AG09319 (cell line): ENCODE measurements around the gene ZNF45.

Experiments
- DNase-seq: peaks from one replicate; pipeline ENCODE4 v3.0.0-alpha.2; 2010; ENCODE audit warnings: low read depth; ENCODE audit errors: extremely low read depth
- TF ChIP-seq, protein P1 (sequence below): IDR thresholded peaks from 2 replicates; pipeline ENCODE4 v1.5.1; 2011; ENCODE audit warnings: low read depth, mild to moderate bottlenecking, inconsistent platforms, low read length, moderate library complexity

The ZNF45 gene

DNA sequence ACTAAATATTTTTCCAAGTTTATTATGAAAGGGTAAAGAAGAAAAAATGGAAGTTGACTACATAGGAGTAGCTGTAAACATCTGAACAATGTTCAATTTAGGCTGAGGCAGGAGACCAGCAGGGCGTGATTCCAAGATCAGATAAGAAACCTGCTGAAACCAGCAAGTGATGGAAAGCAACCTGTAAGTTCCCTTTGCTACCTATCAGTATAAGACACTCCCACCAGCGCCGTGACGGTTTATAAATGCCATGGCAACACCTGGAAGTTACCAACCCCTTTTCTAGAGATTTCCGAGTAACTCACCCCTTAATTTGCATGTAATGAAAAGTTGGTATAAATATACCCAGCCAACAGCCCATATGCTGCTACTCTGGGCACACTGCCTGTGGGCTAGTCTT is 1.1 kb upstream of the ZNF45 start:
- TF ChIP-seq, protein P1, sequence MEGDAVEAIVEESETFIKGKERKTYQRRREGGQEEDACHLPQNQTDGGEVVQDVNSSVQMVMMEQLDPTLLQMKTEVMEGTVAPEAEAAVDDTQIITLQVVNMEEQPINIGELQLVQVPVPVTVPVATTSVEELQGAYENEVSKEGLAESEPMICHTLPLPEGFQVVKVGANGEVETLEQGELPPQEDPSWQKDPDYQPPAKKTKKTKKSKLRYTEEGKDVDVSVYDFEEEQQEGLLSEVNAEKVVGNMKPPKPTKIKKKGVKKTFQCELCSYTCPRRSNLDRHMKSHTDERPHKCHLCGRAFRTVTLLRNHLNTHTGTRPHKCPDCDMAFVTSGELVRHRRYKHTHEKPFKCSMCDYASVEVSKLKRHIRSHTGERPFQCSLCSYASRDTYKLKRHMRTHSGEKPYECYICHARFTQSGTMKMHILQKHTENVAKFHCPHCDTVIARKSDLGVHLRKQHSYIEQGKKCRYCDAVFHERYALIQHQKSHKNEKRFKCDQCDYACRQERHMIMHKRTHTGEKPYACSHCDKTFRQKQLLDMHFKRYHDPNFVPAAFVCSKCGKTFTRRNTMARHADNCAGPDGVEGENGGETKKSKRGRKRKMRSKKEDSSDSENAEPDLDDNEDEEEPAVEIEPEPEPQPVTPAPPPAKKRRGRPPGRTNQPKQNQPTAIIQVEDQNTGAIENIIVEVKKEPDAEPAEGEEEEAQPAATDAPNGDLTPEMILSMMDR, result no peak
- no peak for DNase-seq

DNA sequence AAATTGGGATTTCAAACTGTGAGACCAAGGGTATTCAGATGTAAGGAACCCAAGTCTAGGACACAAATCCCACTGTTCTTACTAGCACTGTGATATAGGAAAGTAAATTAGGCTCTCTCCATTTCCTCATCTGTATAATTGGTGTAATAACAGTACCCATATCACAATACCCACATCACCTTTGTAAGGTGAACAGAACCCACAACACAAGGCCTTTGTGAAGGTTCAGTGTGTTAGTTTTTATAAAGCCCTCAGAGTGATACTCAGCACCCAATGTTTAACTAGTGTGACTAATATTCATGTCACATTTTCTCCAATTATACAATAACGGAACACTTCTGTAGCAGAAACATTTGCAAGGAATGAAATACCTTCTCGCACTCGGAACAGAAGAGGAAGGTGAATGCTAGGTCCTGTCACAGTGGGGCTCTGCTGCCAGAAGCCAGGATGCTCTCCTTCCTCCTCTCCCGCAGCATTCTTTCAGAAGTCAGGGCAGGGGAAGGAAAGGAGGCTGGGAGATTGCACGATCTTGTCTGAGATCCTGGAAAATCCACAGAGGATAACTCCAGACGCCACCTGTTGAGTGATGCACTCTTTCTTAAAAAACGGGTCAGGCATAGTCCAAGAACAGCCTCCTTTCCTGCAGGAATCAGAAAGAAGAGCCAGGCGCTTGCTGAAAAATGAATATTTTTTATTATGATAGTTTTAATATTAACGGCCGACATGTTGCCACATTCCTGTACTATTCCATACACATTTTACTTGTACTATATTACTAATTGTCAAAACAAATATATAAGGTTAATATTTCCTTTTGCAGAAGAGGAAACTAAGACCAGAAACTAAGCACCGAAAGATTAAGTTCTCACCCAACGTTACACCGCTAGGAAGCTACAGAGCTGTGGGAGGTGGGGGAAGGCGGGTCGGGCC is 762 bp downstream of the ZNF45 start:
- DNase-seq, result no peak
- TF ChIP-seq, protein P1, result peak; percentile 27

DNA sequence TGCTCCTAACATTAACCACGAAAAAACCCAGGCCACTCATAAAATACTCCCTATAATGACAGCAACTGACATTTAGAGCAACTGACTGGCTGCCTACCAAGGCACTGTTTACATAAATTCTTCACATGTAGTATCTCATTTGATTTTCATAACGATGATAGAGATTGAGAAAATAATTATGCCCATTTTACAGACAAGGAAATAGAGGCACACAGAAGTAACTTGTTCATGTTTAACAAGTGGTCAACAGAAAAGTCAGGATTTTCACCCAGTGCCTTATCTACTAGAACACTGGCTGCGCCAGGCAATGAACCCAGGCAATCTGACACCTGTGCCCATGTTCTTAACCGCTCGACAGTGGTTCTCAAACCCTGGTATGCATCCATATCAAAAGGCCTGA is 6.3 kb downstream of the ZNF45 start:
- DNase-seq, result no peak
- TF ChIP-seq, protein P1, result no peak

DNA sequence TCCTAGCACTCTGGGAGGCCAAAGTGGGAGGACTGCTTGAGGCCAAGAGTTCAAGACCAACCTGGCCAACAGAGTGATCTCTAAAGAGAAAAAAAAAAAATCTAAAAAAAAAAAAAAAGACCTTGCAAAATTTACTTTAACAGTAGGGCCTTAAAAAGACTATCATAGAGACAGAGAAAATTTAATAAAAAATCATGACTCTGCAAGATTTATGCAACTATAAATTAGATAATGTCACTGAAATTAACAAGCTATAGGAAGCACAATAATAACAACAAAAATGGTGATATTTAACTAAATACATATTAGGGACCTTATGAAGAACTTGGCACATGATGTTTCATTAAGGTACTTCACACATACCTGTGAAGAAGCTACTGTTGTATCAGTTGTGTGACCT is 11.2 kb downstream of the ZNF45 start:
- no peak for DNase-seq
- TF ChIP-seq, protein P1, result no peak

DNA sequence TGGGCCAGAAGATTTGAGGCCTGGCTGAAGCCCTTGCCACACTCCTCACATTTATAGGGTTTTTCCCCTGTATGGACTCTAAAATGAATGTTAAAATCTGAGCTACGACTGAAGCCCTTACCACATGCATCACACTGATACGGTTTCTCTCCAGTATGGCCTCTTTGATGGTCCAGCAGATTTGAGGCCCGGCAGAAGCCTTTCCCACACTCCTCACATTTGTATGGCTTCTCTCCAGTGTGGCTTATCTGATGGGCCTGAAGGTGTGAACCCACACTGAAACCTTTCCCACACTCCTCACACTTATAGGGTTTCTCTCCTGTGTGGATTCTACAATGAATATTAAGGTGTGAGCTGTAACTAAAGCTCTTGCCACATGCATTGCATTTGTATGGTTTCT is 21.0 kb downstream of the ZNF45 start:
- no peak for DNase-seq
- TF ChIP-seq, protein P1, result no peak

DNA sequence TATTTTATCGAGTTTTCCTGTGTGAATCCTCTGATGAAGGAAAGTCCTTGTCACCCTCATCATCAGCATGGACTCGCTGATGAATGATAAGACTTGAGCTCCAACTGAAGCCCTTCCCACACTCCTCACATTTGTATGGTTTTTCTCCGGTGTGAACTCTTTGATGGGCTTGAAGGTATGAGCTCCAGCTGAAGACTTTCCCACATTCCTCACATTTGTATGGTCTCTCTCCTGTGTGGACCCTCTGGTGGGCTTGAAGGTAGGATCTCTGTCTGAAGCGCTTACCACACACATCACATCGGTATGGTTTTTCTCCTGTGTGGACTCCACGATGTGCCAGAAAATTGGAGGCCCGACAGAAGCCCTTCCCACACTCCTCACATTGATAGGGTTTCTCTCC is 21.7 kb downstream of the ZNF45 start:
- no peak for DNase-seq
- TF ChIP-seq, protein P1, result no peak

DNA sequence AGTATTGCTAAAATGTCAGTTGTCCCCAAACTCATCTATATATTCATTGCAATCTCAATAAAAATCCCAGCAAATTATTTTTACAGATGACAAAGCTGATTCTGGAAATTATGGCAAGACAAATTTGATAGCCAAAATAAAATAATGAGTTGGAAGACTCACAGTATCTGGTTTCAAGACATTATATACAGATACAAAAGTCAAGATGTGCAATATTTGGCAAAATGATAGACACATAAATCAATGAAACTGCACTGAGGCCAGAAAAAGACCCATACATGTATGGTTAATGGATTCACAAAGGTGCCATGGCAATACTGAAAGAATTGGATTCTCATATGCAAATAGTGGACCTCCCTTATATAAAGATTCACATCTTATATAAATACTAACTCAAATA is 24.2 kb downstream of the ZNF45 start:
- TF ChIP-seq, protein P1, result no peak
- no peak for DNase-seq
